ENCODE measurements around the gene PRR36.
"Not testable (repeated sequence)": the region's sequence is repeated elsewhere in the genome, so short reads cannot be mapped to it uniquely, and the experiment has no call there.

The PRR36 gene

DNA sequence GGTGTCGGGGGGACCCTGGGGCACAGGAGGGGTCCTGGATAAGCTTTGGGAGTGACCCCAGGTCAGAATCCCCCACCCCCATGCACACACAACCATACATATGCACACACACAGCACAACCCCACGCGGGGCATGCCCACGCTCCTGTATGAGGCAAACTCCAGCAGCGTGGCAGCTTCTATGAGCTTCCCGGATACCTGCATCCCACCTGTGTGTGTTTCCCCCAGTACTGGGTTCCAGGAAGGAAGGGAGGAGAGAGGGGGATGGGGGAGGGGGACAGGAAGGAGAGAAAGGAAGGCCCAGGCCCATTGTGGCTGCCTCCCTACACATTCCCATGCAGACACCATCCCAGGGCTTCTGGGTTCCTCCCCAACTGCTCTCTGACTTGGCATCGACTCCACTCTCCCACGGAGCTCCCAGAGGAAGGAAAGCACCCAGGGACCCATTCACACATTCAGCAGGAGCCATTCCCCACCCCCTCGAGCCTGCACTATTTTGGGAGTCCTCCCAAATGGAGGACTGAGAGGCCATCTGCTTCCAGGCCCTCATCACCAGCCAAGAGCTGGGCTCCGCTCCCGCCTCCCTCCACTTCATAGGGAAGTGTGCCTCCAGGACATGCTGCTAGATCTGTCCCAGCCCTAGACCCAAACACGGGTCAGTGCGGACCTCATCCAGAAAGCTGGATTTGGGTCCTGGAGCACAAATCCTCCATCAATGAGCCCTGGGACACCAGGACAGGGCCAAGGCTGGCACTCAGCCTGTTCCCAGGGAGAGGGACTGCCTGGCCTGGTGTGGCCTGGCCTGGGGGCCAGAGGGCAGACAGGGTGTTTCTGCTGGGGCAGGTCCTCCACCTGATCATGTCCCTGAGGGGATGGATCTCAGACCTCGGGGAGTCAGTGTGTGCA, 13.2 kb downstream of the PRR36 start:
- in situ Hi-C loops (cut with MboI; ENCODE audit: low sequenced_read_pairs) = no loop called here

DNA sequence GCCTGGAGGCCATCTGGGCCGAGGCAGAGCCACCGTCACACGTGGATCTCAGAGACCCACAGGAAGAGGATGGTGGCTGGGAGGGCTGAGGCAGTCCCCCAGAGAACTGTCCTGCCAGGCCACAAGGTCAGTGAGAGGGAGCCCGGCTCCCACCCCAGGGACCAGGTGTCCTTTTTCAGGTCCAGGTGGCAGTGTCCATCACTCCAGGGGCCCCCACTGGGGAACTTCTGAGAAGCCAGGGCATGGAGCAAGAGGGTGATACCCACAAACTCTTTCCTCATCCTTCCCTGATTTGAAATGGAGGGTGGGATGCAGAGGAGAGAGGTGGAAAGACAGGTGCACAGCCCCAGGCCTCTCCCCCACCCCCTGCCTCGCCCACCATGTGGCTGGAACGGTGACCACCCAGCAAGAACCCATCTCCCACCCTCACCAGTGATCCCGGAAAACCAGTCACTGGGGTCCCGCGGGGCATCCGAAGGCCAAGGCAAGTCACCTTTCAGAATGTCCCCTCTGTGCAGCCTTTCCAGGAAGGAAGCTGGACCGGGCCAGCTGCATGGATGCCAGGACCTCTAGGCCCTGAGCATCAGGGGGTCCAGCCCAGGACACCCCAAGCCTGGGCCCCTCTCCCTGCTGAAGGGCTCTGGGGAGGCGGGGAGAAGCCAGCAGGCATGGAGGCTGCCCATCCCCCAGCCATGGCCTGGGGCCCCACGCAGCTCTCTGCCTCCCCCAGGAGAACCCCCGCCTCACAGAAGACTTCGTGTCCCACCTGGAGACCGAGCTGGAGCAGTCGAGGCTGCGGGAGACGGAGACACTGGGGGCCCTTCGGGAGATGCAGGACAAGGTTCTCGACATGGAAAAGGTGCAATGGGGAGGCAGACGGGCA, 14.1 kb downstream of the PRR36 start:
- in situ Hi-C loops (cut with MboI; ENCODE audit: low sequenced_read_pairs) = no loop called here

GRCh38 chr19:7859087-7859486, 15.1 kb downstream of the PRR36 start:
- in situ Hi-C loops (cut with MboI; ENCODE audit: low sequenced_read_pairs) = not testable (repeated sequence)

DNA sequence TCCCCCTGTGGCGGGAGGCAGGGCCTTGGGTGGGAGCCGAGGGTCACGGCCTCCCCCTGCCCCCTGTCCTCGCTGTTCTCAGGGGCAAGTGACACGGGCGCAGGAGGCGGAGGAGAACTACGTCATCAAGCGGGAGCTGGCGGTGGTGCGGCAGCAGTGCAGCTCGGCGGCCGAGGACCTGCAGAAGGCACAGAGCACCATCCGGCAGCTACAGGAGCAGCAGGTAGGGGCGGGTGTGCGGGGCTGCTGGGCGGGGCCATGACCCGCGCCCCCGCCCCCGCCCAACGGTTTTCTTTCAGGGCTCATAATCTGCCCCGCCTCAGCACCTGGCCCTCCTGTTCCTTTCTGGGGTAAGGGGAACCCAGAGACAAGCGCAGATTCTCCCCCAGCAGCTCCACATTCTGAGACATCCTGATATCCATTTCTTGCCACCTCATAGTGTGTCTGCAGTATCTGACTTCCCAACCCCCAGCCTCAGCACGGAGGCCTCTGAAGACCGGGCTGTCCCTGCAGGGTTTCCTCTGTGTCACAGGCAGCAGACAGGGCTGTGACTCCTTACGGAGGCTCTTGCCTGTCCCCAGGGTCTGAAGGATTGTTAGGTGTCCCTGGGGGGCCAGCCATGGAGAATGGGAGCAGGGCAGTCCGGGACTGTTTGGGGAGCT, 15.9 kb downstream of the PRR36 start:
- in situ Hi-C loops (cut with MboI; ENCODE audit: low sequenced_read_pairs) = no loop called here

DNA sequence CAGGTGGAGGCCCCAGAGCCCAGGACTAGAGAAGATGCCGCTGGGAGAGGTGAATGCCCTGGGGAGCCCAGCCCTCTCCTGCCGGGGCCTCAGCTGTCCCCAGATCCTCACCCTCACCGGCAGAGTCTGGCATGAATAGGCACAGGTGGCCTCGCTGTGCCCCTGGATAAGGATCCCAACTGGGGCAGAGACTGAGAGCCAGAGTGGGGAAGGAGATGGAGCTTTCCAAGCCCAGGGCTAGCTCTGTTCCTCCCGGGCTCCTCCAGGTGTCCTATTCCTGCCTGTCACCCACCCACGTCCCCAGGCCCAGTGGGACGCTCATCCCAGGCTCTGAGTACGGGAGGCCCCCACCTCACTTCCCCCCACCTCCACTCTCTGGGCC, 16.5 kb downstream of the PRR36 start:
- in situ Hi-C loops (cut with MboI; ENCODE audit: low sequenced_read_pairs) = no loop called here

DNA sequence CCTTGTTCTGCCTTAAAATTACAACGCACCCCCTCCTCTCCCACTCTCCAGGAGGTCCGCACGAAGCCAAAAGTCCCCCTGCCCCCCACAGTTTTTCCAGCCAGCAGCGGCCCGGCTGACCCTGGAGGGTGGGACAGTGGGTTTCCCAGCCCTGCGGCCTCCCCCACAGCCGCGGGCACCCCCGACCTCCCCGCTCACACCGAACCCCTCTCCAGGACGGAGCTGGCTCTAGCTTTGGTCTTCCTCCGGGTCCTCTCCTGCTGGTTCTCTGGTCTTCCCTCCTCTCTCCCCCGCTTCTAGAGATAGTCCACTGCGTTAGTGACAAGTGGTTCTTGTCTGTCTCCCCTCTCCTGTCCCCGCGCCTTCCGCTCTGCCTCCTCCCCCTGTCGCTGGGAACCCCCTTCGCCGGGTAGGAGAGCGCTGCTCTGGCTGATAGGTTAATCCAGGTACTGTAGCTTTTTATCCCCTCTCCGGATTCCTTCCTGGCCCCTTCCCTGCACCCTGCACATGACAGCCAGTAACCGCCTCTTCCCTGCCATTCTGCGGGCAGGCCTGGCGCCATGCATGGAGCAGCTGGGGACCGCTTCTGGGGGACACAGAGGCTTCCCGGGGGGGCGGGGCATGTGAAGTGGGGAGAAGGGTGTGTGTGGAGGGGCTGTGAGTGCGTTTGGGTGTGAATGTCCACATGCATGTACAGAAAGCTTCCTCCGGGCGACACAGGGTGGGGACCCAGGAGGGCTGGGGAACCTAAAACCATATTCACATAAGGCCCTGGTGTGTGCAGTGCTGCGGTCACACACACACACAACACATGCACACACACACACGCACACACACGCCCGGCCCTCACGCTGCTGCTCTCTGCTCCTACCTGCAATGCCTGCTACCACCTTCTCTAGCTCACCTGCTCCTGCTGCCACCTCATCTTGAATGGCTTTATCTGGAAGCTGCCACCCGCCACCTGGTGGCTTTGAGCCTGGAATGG, 17.2 kb downstream of the PRR36 start:
- in situ Hi-C loops (cut with MboI; ENCODE audit: low sequenced_read_pairs) = no loop called here

GRCh38 chr19:7856109-7856591, 18.0 kb downstream of the PRR36 start:
- in situ Hi-C loops (cut with MboI; ENCODE audit: low sequenced_read_pairs) = no loop called here

GRCh38 chr19:7855426-7856108, 18.6 kb downstream of the PRR36 start:
- in situ Hi-C loops (cut with MboI; ENCODE audit: low sequenced_read_pairs) = no loop called here

- in situ Hi-C loops (cut with MboI; ENCODE audit: low sequenced_read_pairs) = no loop called here
These were observed 20.4 kb downstream of the PRR36 start for GRCh38 chr19:7853770-7854128.

DNA sequence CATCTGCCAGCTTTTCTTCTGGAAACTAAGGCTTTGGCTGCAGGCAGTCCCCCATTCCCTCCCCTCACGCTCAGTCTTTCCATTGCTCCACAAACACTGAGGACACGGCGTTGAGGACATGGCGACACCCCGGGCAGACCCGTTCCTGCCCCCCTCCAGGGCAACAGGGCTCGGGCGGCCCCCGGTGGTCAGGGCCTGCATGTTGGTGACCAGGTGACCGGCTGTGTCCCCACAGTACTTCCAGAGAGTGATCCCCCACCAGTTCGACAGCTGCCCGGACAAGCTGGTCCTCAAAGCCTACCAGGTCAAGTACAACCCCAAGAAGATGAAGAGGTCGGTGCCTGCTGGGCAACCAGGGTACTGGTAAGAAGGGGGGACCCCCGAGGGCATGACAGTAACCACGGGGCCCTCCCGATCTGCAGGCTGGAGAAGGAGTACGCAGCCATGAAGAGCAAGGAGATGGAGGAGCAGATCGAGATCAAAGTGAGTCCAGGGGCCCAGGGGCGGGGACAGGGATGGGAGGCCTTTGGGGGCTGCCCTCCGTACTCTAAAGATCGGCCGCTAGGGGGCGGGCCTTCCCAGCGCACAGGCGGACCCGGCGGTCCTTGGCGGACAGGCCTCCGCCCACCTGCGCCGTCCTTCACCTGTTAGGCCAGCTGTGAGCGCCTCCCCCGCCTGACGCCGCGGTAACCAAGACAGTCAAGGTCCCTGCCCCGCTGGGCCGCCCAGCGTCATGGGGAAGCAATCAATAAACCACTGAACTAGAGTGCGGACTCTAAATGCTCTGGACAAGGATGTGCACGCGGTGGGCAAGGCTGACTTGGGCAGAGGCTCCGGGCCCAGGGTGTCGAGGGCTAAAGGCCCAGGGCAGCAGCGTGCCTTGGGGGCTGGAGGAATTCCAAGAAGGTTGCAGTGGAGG, 21.1 kb downstream of the PRR36 start:
- in situ Hi-C loops (cut with MboI; ENCODE audit: low sequenced_read_pairs) = no loop called here

DNA sequence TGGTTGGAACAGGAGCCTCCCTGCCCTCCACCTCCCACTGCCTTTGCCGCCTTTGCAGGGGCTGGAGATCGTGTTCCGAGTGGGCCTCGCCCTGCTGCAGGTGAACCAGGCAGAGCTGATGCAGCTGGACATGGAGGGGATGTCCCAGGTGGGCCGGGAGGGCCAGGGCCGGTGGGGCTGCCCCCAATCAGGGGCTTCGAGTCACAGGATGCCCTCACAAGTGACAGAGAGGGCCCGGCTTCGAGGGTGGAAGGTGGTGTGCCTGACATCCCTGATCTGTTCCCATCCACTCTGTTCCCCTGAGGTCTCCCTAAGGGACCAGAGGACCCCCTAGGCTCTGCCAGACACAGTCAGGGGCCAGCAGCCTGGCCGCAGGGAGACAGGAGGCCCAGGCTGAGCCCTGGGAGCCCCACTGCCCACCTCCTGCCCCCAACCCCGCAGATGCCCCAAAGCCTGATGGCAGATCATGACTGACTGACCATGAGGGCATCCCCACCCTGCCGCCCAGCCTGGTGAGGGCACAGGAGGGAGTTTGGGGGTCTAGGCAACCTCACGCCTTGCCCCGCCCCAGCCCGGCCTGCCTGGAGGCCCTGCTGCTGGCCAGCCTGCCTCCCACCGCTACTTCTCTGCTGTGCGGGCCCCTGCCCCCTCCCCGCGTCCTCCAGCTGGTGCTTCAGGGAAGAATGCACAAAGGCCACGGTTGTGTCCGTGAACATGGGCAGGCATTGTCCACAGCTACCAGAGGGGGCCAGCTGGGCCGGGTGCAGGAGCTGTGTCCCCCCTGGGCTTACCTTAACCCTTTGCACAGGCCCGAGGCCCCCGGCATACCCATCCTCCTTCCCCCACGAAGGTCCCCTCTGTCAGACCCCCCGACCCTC, 22.3 kb downstream of the PRR36 start:
- in situ Hi-C loops (cut with MboI; ENCODE audit: low sequenced_read_pairs) = no loop called here

- in situ Hi-C loops (cut with MboI; ENCODE audit: low sequenced_read_pairs) = no loop called here
These were observed 23.1 kb downstream of the PRR36 start for GRCh38 chr19:7850945-7851622.

DNA sequence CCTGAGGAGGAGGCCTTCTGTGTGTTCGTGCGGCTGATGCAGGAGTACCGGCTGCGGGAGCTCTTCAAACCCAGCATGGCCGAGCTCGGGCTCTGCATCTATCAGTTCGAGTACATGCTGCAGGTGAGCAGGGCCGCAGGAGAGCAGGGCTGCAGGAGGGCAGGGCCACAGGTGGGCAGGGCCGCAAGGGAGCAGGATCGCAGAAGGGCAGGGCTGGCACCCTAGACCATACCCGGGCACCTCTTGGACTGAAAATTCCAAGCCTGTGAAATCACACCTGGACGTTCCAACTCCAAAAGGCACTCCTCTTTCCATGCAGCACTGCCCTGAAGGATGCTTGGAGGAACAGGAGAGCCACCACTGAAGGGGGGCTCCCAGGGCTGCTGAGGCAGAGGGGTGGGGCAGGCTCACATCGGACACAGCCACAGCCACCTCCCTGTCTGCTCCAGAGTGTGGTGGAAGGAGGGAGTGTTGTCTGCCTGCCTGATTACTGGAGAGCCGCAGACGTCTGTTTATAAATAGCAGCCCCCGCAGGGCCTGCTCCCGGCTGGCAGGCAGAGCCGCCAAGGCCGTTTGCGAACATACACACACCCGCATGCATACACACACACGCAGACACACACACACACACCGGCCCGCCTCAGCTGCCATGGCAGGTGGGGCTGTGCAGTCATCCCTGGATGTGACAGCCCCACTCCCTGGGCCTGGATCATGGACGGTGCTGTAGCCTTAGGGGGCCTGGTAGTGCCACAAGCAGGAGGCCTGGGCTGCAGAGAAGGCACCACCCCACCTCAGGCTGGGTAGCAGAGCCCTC, 24.0 kb downstream of the PRR36 start:
- in situ Hi-C loops (cut with MboI; ENCODE audit: low sequenced_read_pairs) = no loop called here

GRCh38 chr19:7849631-7849999, 24.6 kb downstream of the PRR36 start:
- in situ Hi-C loops (cut with MboI; ENCODE audit: low sequenced_read_pairs) = no loop called here

DNA sequence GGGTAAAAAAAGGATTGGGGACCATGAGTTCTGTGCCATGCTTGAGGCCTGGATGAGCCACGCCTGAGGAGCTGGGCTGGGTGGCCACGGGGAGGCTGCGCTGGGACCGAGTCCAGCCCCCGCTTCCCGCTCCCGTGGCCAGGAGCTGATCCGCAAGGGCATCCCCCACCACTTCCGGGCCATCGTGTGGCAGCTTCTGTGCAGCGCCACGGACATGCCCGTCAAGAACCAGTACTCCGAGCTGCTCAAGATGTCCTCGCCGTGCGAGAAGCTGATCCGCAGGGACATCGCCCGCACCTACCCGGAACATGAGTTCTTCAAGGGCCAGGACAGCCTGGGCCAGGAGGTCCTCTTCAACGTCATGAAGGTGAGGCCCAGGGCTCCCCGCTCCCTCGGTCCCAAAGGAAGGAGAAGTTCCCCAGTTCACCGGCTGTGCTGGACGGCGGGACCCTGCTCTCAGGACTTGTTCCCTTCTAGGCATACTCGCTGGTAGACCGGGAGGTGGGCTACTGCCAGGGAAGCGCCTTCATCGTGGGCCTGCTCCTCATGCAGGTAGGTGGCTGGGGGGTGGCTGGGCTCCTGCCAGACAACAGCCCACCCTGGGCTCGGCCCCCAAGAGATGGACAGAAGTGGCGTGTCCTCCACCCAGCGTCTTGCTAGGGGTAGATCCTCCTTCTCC, 25.3 kb downstream of the PRR36 start:
- in situ Hi-C loops (cut with MboI; ENCODE audit: low sequenced_read_pairs) = no loop called here

GRCh38 chr19:7847664-7848063, 26.5 kb downstream of the PRR36 start:
- in situ Hi-C loops (cut with MboI; ENCODE audit: low sequenced_read_pairs) = no loop called here
